NCI-H345 treated with DMSO at 0.1 percent for 48 hours (cell line): ENCODE data around the gene PROS1.
"Not testable (repeated sequence)": the region's sequence is repeated elsewhere in the genome, so short reads cannot be mapped to it uniquely, and the experiment has no call there.

ENCODE experiments used
- DNase-seq: peaks from one replicate; lab custom pipeline; 2025; ENCODE audit not compliant: unreplicated experiment; lab: John Stamatoyannopoulos, UW

PROS1 gene

DNA sequence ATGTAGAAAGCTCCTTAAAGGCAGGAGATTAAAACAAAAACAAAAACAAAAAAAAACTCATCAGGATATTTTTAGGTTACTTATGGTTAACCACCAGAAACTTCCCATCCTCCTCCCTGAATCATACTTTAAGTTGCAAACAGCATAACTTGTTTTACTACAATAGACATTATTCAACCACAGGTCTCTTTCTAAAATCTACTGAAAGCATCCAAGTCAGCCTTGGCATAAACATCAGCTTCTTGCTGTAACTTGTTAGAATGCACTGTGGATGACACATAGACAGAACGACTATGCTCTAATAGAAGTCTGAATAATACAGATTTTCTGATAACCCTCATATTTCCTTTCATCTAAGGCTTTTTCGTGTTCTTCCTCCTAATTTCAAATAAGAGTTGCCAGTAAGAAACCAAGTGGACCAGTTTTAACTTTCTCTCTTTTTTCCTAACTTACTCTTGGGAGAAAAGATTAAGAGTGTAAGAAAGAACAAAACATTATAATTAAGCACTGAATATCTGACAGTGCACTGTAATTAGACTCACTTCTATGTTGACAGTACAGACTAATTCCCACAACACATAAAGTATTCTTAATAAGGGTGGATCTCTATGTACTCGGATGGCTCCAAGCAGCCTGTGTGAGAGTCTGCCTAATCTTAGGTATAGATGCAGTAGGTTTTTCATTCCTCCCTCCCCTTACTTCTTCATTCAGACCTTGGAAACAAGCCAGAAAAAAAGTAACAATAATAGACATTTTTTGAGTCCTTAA is 95.3 kb downstream of the PROS1 start:
- DNase-seq: not testable (repeated sequence)

DNA sequence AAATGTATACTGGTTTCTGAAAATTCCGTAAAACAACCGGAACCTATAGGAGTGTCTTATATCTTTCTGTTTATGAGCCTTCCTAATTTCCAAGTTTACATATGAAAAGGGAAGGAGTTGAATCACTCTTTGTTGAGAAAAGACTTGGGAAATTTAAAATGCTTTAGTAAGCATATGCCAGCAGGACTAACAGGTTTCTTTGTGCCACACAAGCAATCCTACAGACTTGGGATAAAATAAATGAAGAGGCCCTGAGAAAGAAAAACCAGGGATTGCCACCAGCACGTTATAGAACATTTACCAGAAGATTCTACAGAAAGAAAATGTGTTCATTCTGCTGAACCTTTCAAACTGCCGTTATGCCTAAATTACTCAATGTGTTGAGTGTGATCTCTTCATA is 96.3 kb downstream of the PROS1 start:
- DNase-seq: not testable (repeated sequence)

DNA sequence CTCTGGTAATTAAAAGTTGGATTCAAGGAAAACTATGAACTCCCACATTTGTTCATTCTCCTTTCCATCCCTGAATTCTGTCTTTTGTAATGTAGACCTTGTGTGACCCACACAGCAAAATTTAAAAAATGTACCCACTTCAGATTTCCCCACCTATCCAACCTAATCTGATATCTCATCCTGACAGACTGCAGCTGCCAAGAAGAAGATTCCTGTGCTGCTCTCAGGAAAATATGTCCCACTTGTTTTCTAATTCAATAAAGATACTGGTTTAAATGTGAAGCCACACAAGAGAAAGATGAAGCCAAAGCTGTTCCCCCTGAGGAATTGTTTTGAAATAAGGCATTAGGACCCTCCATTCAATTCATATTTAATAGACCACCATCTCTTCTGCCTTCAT is 100.3 kb downstream of the PROS1 start:
- DNase-seq: not testable (repeated sequence)

DNA sequence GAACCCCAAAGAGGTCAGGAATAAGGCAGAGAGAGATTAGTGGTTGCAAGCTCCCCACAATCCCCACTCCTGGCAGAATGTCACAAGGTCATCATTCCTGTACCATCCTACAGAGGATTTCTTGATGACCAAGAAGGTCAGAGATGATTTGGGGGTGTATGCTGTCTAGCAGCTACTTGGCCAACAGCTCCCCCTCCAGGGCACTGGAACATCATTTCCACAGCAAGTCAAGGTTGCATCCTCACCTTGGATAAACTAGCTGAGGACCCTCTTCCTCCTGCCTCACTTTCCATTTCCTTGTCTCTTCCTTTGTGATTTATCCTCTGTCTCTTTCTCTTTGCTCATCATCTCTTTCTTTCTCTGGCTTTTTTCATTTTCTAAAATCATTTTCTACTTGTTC is 106.3 kb downstream of the PROS1 start:
- no peak for DNase-seq

DNA sequence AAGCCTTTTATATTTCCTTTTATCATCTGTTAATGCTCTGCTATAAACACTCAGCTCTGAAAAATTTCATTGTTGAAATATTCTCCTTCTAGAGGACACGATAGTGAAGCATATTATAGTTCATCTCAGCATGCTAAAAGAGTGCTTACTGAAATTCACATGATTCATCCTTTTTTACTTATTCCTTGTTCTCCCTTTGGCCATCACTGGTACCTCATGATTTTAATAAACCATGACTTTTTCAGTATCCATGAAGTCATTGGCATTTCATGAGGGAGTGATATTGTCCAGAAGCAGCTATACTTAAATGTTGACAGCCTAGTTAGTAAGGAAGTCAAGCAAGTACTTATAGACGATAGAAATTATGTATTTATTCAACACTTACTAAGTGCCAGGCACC is 112.7 kb downstream of the PROS1 start:
- DNase-seq: no peak

DNA sequence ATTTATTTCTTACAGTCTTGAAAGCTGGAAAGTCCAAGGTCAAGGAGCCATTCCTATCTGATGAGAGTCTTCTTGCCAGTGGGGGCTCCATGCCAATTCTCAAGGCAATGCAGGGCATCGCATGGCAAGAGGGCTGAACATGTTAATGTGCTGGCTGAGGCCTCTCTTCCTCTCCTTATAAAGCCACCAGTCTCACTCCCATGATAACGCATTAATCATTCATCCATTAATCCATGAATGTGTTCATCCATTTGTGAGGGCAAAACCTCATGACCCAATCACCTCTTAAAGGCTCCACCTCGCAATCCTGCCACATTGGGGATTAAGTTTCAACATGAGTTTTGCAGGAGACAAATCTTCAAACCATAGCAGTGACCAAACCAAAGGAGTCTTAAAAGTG is 118.3 kb downstream of the PROS1 start:
- DNase-seq: no peak

DNA sequence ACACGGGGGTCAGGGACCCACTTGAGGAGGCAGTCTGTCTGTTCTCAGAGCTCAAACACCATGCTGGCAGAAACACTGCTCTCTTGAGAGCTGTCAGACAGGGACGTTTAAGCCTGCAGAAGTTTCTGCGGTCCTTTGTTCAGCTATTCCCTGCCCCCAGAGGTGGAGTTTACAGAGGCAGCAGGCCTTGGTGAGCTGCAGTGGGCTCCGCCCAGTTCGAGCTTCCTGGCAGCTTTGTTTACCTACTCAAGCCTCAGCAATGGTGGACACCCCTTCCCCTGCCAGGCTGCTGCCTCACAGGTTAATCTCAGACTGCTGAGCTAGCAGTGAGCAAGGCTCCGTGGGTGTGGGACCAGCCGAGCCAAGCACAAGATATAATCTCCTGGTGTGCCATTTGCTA is 121.5 kb downstream of the PROS1 start:
- DNase-seq: not testable (repeated sequence)

DNA sequence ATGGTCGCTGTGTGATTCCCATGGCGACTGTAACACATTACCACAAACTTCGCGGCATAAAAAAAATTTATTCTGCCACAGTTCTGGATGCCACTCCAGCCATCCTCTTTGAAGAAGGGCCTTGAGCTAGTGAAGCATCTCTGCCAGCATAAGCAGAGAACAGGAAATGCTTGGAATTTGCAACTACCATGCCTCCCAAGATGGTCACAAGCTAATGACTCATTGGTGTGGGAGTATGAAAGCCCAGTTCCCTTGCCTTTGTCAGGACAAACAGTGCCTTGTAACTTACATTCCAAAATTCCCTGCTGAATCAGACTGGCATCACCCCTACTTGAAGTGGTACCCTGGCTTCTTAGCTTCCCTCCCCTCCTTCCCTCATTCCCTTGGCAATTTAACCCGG is 129.7 kb downstream of the PROS1 start:
- no peak for DNase-seq

DNA sequence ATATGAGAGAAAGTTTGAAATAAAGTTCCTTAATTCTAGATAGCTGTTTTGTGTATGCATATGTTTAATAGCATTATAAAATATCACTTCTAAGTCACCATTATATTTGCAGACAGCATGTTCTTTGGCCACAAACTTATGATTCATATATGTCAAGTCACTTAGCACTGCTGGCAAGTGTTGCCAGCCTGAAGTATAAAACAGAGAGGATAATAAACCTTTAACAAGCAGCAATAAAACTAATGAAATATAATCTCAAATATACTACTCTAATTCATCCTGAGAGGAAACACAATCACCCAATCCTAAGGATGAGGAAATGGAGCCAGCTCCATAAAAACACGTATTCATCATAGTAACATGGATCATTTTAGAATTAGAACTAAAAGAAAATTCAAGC is 134.5 kb downstream of the PROS1 start:
- DNase-seq: not testable (repeated sequence)
